GM19468 (cell line): ENCODE results near the gene OLFML2A.
"Not testable (repeated sequence)": the region's sequence is repeated elsewhere in the genome, so short reads cannot be mapped to it uniquely, and the experiment has no call there.

Experiments
- ATAC-seq: cut with Tn5 transposase; IDR thresholded peaks from one replicate; pipeline ENCODE4 v1.9.1; 2021; ENCODE audit warnings: mild to moderate bottlenecking, moderate library complexity, moderate number of reproducible peaks; ENCODE audit not compliant: unreplicated experiment; ENCODE audit errors: extremely low read depth

Gene OLFML2A

DNA sequence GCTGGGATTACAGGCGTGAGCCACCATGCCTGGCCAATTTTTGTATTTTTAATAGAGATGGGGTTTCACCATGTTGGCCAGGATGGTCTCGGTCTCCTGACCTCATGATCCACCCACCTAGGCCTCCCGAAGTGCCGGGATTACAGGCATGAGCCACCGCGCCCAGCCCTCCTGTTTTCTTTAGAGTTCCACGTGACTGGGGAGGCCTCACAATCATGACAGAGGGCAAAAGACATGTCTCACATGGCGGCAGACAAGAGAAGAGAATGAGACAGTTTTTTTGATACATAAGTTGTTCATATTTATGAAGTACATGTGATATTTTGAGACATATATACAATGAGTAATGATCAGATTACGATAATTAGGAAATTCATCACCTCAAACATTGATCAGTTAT, 69.5 kb downstream of the OLFML2A start:
- ATAC-seq, result not testable (repeated sequence)

GRCh38 chr9:124846969-124847368, 70.0 kb downstream of the OLFML2A start:
- ATAC-seq, result no peak

GRCh38 chr9:124849801-124850200, 72.9 kb downstream of the OLFML2A start:
- ATAC-seq, result no peak

DNA sequence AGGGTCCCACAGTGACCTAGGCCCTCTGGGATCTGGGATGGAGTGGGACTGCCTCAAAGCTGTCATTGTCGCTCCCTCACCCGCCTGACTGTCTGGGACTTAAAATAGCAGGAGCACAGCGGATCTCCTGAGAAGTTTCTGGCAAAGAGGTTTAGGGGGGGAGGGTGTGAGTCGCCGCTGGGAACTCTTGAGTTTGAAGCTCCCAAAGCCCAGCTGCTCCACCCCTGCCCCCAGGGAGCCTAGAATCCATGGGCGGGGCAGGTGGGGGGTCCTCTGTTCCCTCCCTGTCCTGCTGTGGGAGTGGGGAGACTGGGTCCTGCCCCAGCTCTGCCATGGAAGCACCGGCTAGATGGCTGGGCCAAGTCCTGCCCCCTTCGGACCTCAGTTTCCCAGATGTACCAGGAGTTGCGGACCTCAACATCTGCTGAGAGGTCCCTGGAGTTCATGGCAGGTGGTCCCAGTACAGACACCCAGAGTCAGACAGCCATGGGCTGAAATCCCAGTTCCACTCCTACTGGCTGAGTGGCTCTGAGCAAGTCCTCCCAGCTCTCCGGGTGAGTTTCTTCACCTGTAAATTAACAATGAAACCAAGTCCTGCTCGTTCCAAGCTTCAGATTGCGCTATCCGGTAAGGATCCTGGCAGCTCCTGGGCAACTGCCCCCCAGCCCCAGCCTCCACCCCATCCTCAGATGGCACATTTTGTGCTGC, 75.3 kb downstream of the OLFML2A start:
- ATAC-seq, result no peak

GRCh38 chr9:124852829-124853531, 76.0 kb downstream of the OLFML2A start, which contains the start of gene WDR38:
Gene WDR38 (plus strand): TSS chr9:124853460. CDS start chr9:124853532, 72 bp downstream.
- ATAC-seq, result peak; percentile 31

- no peak for ATAC-seq
Measured at GRCh38 chr9:124853605-124854143, 76.7 kb downstream of the OLFML2A start.

DNA sequence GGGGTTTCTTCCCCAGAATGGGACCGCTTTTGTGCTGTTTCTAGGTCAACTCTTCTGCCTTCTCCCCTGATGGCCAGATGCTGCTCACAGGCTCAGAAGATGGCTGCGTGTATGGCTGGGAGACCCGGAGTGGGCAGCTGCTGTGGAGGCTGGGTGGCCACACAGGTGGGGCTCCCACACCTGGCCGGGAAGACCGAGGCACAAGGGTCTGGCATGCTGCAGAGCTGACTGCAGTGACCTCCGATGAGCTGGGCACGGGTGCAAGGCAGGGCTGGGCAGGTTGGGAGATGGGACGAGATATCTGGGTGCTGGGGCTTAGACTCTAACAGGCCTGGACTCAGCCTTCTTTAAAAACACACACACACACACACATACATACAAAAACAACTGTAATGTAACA, 77.2 kb downstream of the OLFML2A start:
- no peak for ATAC-seq

DNA sequence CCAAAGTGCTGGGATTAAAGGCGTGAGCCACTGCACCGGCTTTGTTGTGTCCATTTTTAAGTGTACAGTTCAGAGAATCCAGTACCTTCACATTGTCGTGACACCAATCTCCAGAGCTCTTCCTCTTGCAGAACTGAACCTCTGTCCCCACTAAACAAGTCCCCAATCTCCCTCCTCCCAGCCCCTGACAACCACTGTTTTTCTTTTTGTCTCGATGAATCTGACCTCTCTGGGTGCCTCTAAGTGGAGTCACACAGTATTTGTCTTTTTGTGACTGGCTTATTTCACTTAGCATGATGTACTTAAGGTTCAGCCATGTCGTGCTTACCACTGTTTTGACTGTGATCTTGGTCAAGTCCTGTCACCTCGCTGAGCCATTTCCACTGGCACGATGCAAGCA, 77.9 kb downstream of the OLFML2A start:
- ATAC-seq, result no peak

DNA sequence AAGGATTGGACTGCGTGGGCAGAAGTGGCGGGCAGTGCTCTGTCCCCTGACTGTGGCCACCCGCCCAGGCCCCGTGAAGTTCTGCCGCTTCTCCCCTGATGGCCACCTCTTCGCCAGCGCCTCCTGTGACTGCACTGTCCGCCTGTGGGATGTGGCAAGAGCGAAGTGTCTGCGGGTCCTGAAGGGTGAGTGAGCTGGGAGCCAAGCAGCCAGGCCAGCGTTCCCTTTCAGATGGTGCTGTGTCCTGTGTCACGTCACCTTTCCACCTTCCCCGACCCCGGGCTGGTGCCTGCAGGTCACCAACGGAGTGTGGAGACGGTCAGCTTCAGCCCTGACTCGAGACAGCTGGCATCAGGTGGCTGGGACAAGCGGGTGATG, 78.6 kb downstream of the OLFML2A start:
- ATAC-seq, result no peak

DNA sequence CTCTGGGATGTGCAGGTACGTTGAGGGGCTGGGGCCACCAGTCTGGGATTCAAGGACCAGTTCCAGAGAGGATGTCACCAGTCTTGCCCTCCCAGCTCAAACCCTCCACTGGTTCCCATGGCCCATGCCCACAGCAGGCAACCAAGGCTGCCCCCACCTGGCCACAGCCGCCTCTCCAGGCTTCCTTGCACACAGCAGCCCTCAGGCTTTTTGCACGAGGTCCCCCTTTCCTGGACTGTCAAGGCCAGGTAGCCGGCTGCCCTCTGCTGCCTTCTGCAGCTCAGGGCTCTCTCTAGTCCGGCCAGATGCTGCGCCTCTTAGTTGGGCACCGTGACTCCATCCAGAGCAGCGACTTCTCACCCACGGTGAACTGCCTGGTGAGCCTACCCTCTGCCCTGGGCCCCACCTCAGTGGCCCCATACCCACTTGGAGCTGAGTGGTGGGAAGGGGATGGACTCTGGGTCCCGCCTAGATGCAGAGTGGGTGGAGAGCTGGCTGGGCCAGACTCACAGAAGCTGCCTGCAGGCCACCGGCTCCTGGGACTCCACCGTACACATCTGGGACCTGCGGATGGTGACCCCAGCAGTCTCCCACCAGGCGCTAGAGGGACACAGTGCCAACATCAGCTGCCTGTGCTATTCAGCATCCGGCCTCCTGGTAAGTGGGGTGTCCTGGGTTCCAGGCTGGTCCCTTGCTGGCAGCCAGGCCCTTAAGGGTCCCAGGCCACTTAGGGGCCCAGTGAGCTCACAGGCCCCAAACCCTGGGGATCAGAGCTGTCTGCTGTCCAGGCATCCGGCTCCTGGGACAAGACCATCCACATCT, 79.2 kb downstream of the OLFML2A start:
- ATAC-seq, result no peak

GRCh38 chr9:124857533-124858162, 80.7 kb downstream of the OLFML2A start:
- ATAC-seq, result no peak

- no peak for ATAC-seq
Measured at GRCh38 chr9:124858330-124859046, 81.6 kb downstream of the OLFML2A start.

DNA sequence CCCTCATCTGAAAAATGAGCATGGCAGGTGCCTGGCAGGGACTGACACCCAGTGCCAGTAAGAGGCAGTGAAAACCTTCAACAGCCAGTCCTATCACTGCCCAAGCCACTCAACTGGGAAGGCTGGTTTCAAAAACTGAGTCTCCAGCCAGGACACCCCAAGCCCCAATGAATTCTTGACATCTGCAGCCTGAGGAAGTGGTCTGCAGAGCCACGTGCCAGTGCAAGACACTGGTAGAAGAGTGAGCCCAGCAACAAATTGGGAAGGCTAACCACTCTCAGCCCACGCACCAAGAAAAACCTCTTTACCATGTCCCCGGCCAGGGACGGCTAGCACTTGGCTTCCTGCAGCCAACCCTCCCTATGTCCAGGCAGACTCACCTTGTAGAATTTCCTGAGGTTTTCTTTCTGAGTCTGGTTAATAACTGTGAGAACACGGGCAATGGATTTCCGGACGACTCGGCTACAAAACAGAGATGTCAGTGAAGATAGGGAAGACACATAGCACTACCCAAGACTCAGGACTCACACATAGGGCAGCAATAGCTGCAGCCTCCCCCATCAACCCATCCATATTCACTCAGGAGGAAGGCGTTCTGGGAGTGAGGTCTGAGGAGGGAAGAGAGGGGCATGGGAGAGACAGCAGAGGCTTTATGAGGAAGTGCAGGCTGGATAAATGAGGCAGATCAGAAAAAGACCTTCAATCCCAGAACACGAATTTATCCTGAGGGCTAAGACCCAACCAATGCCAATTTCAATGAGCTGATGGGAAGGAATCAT, 83.1 kb downstream of the OLFML2A start:
- ATAC-seq, result no peak

- no peak for ATAC-seq
Measured at GRCh38 chr9:124860582-124861341, 83.8 kb downstream of the OLFML2A start.

DNA sequence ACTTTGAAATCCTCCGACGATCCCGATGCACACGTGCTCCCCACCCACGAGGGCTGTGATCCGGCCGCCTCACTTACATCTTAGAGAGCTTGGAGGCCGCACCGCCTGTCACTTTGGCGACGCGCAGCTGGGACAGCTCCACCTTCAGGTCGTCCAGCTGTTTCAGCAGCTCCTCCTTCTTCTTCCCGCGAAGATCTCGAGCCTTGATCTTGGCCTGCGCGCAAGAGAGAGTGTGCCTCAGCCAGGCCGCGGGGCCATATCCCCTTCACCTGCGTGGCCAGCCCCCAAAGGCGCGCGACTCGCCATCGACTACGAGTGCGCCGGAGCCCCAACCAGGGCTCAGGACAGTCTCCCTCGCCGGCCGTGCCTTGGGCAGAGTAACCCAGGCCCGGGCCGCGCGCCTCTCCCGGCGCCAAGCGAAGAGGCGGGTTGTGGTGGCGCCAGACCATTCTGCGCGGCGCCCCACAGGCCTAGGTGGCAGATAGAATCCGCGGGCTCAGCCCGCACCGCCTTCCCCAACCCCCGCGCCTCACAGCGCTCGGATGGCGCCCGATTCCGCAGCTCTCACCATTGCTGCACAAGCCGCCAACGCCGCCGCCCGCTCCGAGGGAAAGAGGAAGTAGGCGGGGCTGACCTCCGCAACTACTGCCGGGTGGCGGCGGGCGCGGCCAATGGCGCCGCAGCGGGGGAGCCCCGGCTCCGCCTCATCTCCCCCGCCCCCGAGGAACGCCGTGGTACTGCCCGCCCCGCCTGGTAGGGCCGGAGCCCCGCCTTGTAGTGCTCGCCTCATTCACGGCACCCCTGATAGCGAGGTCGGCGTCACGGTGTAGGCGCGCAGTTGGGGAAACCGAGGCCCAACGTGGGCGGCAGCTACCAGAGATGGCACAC, 84.7 kb downstream of the OLFML2A start, which contains the start of the genes ARPC5L and RPL35:
Gene ARPC5L, plus strand, starts transcription at position 789 of the 888 bp plus-strand sequence. CDS start 7,161 bp downstream, outside the sequence.
Gene RPL35, minus strand, starts transcription at position 616 of the 888 bp plus-strand sequence. Its CDS starts 45 bp downstream, at position 571.
- ATAC-seq, result peak; percentile 73

- ATAC-seq, result no peak
Measured at GRCh38 chr9:124863371-124863871, 86.5 kb downstream of the OLFML2A start.
